Small intestine (tissue), 7 donors: ENCODE results near the gene TMEM109. TPM values are rescaled to one million over a fixed set of nuclear protein-coding genes. Genes with fewer than 3 reads are reported as not detected.

Source experiments
- DNase-seq, 2 donors: peaks; one replicate each; pipeline versions ENCODE4 v3.0.0 to v3.0.0-alpha.2; 2013
- FAIRE-seq: peaks from 2 replicates; lab custom pipeline; 2012; peaks lifted over from hg19 to GRCh38; lab: Jason Lieb, UNC
- H3K27ac ChIP-seq, 3 donors: one replicate each; pipeline ENCODE4 v1.5.1; 2013; ENCODE audit warnings: low read length in 2 of 3, mild to moderate bottlenecking in 2 of 3, control low read depth in 1 of 3, inconsistent platforms in 1 of 3, low read depth in 1 of 3, moderate library complexity in 1 of 3
- H3K27me3 ChIP-seq, 3 donors: one replicate each; pipeline ENCODE4 v1.6.1; 2013; ENCODE audit warnings: low read length in 3 of 3, inconsistent platforms in 1 of 3; ENCODE audit not compliant: control insufficient read depth in 3 of 3, insufficient read depth in 3 of 3
- H3K36me3 ChIP-seq, 3 donors: one replicate each; pipeline ENCODE4 v1.6.1; 2013; ENCODE audit warnings: low read length in 3 of 3, inconsistent platforms in 1 of 3, low read depth in 1 of 3, mild to moderate bottlenecking in 1 of 3, moderate library complexity in 1 of 3; ENCODE audit not compliant: control insufficient read depth in 3 of 3, insufficient read depth in 2 of 3
- H3K4me1 ChIP-seq, 3 donors: one replicate each; pipeline ENCODE4 v1.6.1; 2013; ENCODE audit warnings: low read length in 2 of 3, inconsistent platforms in 1 of 3, low read depth in 1 of 3, mild to moderate bottlenecking in 1 of 3, moderate library complexity in 1 of 3; ENCODE audit not compliant: control insufficient read depth in 3 of 3, insufficient read depth in 2 of 3
- H3K4me3 ChIP-seq, 3 donors: one replicate each; pipeline ENCODE4 v1.5.1; 2013; ENCODE audit warnings: low read length in 3 of 3, control low read depth in 1 of 3, inconsistent platforms in 1 of 3, low read depth in 1 of 3, mild to moderate bottlenecking in 1 of 3, moderate library complexity in 1 of 3
- H3K9me3 ChIP-seq, 2 donors: one replicate each; pipeline ENCODE4 v1.6.1; 2013; ENCODE audit warnings: low read depth in 1 of 2, low read length in 1 of 2; ENCODE audit not compliant: control insufficient read depth in 2 of 2, insufficient read depth in 1 of 2
- WGBS, 3 donors: extraction: QIAGEN DNeasy Blood & Tissue Kit; methylation state at CpG; one replicate each; pipeline ENCODE4 v1.1.7; 2013; 5-methylcytosine and 5-hydroxymethylcytosine counted together
- polyA plus RNA-seq, 4 donors: library from polyadenylated mRNA; stranded (reverse) in 3 of 4; unstranded in 1 of 4; fragments of 200-250 nt in 3 of 4; fragments of 120-200 nt in 1 of 4; gene quantifications; one replicate each; pipeline versions ENCODE4 v1.2.1 to v1.2.3, GENCODE V29; 2013
- donor health status: healthy with polysubstance abuse.
- donor health status: control.
- donor health status: control.
- donor health status: Bipolar disorder and iron deficiency.
- donor health status: healthy.

TMEM109 gene
- polyA plus RNA-seq, 4 donors = 14.1 to 63.7 (median 33.9) TPM

DNA sequence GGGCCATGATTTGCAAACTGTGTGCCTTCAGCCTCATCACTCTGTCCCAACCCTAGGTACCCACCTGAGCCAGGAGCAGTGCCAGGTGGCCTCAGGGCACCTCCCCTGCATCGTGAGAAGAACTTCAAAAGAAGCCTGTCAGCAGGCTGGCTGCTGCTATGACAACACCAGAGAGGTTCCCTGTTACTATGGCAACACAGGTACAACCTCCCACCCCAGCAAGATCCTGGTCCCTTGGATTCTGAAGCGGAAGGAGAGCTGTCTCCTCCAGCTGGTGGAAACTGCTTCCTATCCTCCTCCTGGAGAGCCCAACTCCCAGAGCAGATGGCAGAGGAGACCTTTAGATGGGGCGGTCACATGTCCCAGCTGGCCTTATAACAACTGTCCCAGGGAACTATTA lies 43.7 kb upstream of the TMEM109 start:
- Histone ChIP-seq H3K27ac (no peak overlapping the region), H3K4me1 (peaks cover 0 to 12% (median 0%) of the 10 kb centered on the region in 3 donors), H3K4me3 (no peak overlapping the region), H3K27me3 (no peaks in the 10 kb centered on the region), H3K36me3 (peaks cover 0 to 8% (median 0%) of the 10 kb centered on the region in 3 donors), H3K9me3 (no peaks in the 10 kb centered on the region)
- peak in 1 of 2 donors; percentile 35 for DNase-seq
- 57 to 62% (median 60%) methylated on average over 3 of the region's 3 CpGs for WGBS, 3 donors
- FAIRE-seq = no peak

DNA sequence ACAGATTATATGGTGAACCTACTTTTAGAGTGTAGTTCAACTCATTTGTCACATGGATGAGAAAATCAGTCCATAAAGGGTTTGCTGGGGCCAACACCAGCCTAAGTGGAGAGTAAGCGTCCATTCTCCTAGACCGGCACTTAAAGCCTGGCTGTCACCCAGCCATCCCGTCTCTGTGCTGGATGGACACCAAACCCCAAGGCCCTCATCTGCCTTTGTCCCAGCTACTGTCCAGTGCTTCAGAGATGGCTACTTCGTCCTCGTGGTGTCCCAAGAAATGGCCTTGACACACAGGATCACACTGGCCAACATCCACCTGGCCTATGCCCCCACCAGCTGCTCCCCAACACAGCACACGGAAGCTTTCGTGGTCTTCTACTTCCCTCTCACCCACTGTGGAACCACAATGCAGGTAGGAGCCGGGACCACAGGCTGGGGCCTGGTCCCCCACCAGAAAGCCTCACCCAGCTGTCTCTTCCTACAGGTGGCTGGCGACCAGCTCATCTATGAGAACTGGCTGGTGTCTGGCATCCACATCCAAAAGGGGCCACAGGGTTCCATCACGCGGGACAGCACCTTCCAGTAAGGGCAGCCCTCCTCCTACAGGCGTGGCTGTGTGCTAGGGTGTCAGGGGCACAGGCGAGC lies 43.1 kb upstream of the TMEM109 start:
- Histone ChIP-seq H3K27me3 (no peaks in the 10 kb centered on the region), H3K36me3 (peaks cover 0 to 10% (median 0%) of the 10 kb centered on the region in 3 donors), H3K4me3 (no peak overlapping the region), H3K9me3 (no peaks in the 10 kb centered on the region), H3K27ac (peak overlapping the region in 1 of 3 donors; percentile 46), H3K4me1 (peaks cover 0 to 18% (median 0%) of the 10 kb centered on the region in 3 donors)
- WGBS, 3 donors = 72 to 84% (median 74%) methylated on average over 13 of the region's 13 CpGs
- FAIRE-seq (no peak), DNase-seq (no peak)

DNA sequence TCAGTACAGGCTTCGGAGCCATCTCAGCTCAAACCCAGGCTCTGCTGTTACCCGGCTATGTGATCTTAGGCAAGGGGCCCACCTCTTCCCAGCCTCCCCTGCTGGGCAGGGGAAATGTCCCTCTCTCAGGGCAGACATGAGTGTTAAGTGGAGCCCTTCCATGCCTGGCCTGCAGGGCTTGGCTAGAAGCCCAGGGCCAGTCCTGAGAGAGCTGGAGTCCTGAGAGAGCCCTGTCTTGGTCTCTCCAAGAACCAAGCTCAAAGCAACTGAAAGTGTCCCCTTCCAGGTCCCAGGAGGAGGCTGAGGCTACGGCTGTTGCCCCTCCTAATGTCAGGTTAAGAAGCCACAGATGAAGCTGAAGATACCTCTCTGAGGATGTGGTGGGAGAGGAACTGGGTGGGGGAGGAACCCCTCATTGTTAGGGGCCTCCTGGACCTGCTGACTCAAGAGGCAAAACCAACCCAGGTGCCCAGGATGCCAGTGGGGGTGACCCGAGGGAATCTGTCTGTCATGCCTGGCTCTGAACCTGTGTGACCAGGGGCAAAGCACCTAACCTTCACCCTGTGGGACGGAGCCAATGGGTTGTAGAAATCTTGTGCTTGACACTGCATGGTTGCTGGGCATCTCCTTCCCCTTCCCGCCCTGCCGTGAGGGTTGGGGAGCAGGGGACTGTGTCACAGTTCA lies 42.4 kb upstream of the TMEM109 start:
- WGBS, 3 donors = 68 to 81% (median 74%) methylated on average over 7 of the region's 7 CpGs
- Histone ChIP-seq H3K27me3 (no peaks in the 10 kb centered on the region), H3K4me1 (peaks cover 0 to 22% (median 0%) of the 10 kb centered on the region in 3 donors), H3K9me3 (no peaks in the 10 kb centered on the region), H3K27ac (peak overlapping the region in 1 of 3 donors; percentile 46), H3K36me3 (peaks cover 0 to 10% (median 0%) of the 10 kb centered on the region in 3 donors), H3K4me3 (no peak overlapping the region)
- FAIRE-seq (no peak), DNase-seq (no peak)

DNA sequence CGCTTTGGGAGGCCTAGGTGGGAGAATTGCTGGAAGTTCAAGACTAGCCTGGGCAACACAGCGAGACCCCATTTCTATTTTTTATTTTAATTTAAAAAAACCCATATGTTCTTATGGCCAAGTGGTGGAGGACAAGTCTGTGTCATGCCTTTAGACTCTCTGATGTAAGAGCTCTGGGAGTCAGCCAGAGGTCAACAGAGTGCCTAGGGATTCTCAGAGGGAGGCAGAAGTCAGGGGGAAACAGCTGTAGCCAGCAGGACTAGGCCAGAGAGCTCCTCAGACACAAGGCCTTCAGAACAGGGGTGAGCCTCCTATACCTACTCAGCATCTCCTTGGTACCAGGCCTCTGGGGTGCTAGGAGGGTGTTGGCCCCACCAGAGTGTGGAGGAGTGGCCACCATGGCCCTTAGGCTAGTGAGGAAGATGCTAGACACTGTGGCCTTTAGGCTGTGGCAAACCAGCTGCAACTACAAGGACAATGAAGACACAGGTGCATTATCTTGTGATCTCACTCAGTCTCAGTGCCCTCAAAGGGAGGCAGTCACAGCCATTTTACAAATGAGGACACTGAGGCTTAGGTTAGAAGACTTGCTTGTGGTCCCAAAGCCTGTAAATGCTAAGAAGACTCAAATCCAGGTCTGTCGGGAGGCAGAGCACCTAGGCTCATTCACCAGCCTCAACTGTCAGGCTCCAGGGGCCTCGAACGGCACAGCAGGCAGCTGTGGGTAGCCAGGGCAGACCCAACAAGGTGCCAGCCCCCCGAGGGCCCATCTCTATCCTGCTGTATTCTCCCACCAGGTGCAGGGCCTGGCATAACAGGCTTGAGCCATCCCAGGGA lies 41.6 kb upstream of the TMEM109 start:
- 88 to 95% (median 88%) methylated on average over 6 of the region's 6 CpGs for WGBS, 3 donors
- H3K4me3 ChIP-seq = no peak overlapping the region
- H3K27ac ChIP-seq = peak overlapping the region in 1 of 3 donors; percentile 61
- H3K36me3 ChIP-seq = peaks cover 0 to 10% (median 0%) of the 10 kb centered on the region in 3 donors
- FAIRE-seq = no peak
- no peaks in the 10 kb centered on the region for H3K27me3 ChIP-seq
- peaks cover 0 to 22% (median 0%) of the 10 kb centered on the region in 3 donors for H3K4me1 ChIP-seq
- no peak for DNase-seq
- no peaks in the 10 kb centered on the region for H3K9me3 ChIP-seq

DNA sequence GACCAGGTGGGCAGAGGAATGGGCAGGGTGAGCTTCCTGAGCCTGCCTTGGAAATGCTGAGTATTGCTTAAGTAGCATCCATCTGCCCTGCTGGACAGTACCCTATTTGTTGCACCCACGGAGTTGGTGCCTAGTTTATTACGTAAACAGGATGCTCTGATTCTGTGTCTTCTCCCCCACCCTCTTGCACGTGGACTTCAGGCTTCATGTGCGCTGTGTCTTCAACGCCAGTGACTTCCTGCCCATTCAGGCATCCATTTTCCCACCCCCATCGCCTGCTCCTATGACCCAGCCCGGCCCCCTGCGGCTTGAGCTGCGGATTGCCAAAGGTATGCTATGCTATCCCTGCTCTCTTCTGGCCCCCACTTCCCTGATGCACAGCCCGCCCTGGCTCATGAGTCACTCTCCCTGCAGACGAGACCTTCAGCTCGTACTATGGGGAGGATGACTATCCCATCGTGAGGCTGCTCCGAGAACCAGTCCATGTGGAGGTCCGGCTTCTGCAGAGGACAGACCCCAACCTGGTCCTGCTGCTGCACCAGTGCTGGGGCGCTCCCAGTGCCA lies 40.9 kb upstream of the TMEM109 start:
- peaks cover 0 to 10% (median 0%) of the 10 kb centered on the region in 3 donors for H3K36me3 ChIP-seq
- no peak for FAIRE-seq
- DNase-seq = no peak
- no peaks in the 10 kb centered on the region for H3K9me3 ChIP-seq
- peaks cover 0 to 22% (median 0%) of the 10 kb centered on the region in 3 donors for H3K4me1 ChIP-seq
- H3K27ac ChIP-seq = peak overlapping the region in 1 of 3 donors; percentile 61
- no peaks in the 10 kb centered on the region for H3K27me3 ChIP-seq
- 68 to 84% (median 76%) methylated on average over 16 of the region's 16 CpGs for WGBS, 3 donors
- no peak overlapping the region for H3K4me3 ChIP-seq

DNA sequence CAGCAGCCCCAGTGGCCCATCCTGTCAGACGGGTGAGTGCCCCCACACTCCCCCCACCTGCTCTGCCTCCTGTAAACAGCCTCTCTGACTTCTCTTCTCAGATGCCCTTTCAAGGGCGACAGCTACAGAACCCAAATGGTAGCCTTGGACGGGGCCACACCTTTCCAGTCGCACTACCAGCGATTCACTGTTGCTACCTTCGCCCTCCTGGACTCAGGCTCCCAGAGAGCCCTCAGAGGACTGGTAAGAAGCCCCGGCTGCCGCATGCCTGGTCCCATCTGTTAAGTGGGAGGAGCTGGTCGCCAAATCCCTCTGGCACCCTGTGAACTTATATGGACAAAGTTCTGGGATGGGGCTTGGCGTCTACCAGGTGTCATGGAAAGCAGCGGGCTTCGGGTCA lies 40.4 kb upstream of the TMEM109 start:
- DNase-seq (no peak), FAIRE-seq (no peak)
- peaks cover 0 to 10% (median 0%) of the 10 kb centered on the region in 3 donors for H3K36me3 ChIP-seq
- H3K4me1 ChIP-seq = peaks cover 0 to 22% (median 0%) of the 10 kb centered on the region in 3 donors
- H3K9me3 ChIP-seq = no peaks in the 10 kb centered on the region
- peak overlapping the region in 1 of 3 donors; percentile 12 for H3K27ac ChIP-seq
- H3K27me3 ChIP-seq = no peaks in the 10 kb centered on the region
- 56 to 84% (median 78%) methylated on average over 12 of the region's 12 CpGs for WGBS, 3 donors
- H3K4me3 ChIP-seq = no peak overlapping the region

DNA sequence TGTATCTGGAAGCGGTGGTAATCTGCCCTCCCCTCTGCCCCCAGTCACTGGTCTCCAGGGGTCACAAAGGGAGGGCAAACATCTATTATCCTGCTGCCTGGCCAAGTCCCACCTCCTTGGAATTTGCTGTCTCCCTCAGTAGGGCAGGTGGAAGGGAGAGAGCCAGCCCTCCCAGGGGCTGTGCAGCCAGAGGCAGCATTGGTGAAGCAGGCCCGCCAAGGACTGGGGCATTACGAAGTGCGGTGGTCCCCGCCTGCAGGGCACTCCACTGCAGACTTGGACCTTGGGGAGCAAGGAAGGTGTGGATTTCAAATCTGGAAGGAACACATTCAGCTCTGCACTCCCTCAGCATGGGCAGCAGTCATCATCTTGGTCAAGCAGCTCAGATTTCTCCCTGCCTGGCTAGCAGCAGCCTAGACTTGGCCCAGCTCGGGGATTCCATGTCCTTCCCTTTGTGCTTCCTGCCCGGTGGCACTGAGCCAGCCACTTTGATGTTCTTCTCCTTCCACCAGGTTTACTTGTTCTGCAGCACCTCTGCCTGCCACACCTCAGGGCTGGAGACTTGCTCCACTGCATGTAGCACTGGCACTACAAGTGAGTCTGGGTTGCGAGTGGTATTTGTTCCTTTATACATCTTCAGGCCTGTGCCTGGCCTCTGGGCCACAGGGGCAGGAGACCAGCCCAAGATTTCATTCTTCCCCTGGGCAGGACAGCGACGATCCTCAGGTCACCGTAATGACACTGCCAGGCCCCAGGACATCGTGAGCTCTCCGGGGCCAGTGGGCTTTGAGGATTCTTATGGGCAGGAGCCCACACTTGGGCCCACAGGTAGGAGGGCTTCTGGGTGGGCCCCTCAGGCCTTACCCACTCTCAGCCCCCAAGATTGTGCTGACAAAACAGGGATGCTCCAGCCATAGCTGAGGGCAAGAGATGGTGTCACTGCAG lies 39.3 kb upstream of the TMEM109 start:
- H3K4me3 ChIP-seq = no peak overlapping the region
- WGBS, 3 donors = 90 to 98% (median 91%) methylated on average over 13 of the region's 13 CpGs
- FAIRE-seq = no peak

More for the DNA sequence above, 39.3 kb upstream of the TMEM109 start:
- Histone ChIP-seq H3K36me3 (peaks cover 0 to 10% (median 5%) of the 10 kb centered on the region in 3 donors), H3K27me3 (no peaks in the 10 kb centered on the region), H3K9me3 (no peaks in the 10 kb centered on the region), H3K4me1 (peaks cover 0 to 22% (median 0%) of the 10 kb centered on the region in 3 donors), H3K27ac (no peak overlapping the region)
- no peak for DNase-seq
